ENCODE results near the gene BRAT1.
A peak's percentile ranks its signal among the peaks of the same experiment; 100 is the strongest.

The BRAT1 gene

DNA sequence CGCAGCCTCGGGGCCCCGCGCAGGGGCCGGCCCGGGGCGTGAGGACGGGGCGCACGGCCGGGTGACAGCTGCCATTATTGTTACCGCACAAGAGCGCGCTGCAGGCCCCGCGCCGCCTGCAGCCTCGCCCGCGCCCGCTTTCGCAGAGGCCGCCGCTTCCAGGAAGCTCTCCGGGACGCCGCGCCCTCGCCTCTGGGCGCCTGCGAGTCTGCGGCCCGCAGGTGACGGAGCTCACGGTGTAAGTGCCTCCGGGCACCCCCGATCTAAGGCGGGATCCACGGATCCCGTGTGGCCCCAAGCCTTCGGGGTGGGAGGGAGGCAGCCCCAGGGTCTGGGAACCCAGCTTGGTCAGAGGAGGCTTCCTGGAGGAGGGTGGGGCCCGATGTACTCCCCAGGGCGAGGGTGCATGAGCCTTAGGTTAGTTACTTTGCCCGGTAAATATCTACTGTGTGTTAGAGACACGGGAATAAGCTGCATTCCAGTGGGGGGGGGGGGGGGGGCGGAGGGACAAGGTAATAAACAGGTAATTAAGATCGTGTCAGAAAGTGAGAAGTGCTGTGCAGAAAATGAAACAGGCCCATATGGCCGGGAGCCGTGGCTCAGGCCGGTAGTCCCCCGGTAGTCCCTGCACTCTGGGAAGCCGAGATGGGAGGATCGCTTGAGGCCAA is 4.1 kb upstream of the BRAT1 start:
- no peak for DNase-seq

DNA sequence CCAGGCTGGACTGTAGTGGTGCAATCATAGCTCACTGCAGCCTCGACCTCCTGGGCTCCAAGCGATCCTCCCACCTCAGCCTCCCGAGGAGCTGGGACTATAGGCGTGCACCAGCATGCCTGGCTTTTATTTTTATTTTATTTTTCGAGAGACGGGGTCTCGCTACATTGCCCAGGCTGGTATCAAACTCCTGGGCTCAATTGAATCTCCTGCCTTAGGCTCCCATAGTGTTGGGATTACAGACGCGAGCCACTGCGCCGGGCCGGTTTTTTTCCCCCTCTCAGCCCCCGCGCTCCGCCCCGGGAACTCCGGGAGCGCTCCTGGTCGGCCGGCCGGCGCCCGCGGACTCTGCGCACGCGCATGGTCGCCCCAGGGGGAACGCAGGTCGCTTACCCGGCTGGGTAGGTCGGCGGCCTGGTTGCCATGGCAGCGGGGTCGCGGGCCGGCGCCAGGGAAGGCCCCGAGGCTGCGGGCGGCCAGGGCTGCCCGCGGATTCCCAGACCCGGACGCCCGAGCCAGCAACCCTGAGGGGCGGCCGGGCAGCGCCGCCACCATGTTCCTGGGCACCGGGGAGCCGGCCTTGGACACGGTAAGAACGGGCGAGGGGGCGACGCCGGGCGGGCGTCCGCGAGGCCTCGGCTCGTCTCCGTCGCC is 3.4 kb upstream of the BRAT1 start, which contains the start of gene IQCE:
Gene IQCE (plus strand): TSS at position 351 of the 654 bp plus-strand sequence. CDS start 203 bp downstream, at position 554.
- DNase-seq: peak; percentile 92 to 96 (median 95)

DNA sequence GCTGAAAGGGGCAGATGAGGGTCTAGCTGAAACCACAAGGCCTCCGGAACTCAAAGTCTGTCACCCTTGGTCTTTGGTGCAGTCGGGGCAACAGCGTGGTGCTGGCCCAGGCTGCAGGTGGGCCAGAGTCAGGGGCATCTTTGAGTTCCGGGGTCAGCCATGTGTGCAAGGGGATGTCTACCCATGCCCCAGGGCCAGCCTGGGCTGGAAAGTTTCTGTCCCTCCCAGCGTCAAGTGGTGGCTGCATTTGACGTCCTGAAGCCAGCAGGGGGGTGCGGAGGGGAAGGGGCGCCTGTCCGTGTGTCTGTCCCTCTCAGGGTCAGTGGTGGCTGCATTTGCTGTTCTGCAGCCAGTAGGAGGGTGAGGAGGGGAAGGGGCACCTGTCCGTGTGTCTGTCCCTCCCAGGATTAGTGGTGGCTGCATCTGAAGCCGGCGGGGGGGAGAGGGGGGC is 638 bp downstream of the BRAT1 start:
- peak in 1 of 3 experiments; percentile 61 for DNase-seq

DNA sequence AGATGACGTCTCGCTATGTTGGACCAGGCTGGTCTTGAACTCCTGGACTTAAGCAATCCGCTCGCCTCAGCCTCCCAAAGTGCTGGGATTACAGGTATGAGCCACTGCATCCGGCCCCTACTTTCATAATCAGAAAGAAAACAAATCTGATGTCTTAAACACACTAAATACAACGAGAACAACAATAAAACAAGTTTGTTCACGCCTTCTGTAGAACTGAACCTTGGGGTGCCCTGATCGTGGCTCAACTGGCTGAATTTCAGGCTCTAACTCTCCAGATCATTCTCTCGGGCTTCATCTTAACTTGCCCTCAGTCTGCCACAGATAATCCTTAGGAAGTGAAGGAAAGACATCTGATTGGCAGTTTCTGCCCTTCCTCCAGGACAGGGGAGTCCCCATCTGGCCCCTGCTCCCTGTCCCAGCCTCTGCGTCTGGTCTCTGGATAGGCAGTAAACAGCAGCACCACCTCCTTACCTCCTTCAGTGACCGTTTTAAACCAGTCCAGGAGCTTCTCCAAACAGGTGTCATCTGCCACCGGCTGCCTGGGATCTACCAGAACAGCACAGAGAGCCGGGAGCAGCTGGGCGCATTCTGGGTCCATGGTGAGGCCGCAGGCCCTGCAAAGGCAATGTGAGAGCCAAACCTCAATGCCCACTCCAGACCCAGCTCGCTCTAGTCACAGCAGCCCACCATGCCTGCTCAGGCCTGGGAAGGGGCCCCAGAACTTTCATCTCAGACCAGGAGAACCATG is 1.3 kb downstream of the BRAT1 start:
- peak in 1 of 3 experiments; percentile 20 for DNase-seq

DNA sequence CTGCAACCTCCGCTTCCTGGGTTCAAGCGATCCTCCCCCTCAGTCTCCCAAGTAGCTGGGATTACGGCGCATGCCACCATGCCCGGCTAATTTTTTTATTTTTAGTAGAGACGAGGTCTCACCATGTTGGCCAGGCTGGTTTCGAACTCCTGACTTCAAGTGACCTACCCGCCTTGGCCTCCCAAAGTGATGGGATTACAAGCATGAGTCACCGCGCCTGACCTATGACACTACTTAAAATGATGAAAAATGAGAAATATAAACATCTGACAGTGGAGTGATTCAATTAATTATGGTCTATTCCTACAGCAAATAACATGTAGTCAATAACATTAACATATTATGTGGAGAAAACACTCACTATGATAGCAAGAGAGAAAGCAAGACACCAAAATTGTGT is 2.2 kb downstream of the BRAT1 start:
- DNase-seq: no peak

DNA sequence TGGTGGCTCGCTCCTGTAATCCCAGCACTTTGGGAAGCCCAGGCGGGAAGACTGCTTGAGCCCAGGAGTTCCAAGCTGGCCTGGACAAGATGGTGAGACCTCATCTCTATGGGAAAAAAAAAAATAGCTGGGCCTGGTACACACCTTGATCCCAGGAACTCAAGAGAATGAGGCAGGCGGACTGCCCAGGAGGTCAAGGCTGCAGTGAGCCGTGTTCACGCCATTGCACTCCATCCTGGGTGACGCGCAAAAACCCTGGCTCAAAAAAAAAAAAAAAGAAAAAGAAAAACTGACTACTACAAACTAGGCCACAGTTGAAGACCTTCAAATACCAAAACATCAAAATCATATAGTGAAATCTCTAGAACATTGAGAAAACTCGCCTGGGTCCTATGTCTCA is 3.9 kb downstream of the BRAT1 start:
- DNase-seq: no peak

DNA sequence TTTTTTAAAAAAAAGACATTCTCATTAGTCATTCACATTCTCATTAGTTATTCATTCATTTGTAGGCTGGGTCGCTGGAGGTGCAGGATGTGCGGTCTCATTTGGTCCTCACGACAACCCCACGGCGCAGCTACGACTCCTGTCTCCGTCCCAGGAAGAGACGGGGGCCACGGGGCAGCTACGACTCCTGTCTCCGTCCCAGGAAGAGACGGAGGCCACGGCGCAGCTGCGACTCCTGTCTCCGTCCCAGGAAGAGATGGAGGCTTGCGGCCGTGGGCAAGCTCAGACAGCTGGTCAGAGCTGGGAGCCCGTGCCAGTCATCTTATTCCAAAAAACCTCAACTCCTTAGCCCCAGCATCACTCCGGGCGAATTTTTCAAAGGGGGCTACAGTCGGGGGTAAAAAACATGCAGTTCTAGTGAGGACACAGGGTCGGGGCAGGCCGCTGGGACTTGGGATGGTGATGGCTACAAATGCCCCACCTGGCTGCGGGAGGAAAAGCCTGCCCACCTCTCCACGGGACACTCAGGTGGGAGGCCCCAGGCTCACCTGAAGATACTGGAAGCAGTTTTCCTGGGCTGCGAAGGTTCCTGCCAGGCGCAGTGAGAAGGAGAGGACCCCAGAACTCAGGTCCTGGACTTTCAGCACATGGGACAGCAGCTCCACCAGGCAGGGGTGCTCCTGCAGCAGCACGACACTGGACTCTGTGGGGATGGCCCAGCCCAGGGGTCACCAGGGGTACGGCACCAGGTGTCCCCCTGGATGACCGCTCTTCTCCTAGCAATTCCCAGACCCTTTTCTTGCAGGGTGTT is 8.3 kb downstream of the BRAT1 start:
- DNase-seq: no peak

DNA sequence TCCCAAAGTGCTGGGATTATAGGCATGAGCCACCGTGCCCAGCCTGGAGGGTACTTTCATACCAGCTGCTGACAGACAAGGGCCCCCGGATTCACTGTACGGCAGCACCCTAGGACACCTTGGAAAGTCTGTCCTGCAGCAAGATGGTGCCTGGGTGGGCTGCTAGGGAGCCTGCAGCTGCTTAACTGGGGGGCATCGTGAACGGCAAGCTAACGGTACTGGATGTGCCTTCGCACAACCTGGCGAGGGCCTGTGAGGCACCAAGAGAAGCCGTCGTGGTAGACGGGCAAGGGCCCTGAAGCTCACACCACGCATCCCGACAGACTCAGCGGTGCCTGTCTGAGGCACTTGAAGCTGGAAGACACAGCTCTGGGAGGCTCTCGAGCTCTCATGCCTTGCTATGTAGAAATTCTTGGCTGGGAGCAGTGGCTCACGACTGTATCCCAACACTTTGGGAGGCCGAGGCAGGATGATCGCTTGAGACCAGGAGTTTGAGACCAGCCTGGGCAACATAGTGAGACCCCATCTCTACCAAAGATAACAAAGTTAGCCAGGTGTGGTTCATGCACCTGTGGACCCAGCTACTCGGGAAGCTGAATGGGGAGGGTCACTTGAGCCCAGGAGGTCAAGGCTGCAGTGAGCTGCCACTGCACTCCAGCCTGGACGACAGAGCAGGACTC is 9.4 kb downstream of the BRAT1 start:
- no peak for DNase-seq

DNA sequence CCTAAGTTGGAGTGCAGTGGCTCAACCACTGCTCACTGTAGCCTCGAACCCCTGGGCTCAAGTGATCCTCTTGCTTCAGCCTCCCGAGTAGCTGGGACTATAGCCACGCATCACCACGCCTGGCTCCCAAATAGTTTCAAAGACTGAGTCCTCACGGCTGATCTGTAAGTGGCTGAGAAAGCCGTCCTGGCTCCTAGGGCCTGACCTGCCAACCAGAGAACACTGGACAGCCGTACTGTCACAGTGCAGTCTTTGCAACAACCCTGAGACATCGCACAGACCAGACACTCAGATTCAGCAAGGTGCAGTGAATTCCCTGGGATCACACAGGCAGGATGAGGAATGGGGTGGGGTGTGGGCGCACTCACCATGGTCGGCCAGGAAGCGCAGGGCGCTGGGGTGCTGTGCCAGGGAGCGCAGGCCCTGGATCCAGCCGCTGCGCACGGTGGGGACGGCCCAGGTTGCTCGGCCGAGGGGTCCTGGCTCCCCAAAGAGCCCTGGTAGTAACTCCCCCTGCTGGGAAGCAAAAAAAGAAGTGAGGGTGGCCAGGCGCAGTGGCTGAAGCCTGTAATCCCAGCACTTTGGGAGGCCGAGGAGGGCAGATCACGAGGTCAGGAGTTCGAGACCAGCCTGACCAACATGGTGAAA is 10.7 kb downstream of the BRAT1 start:
- DNase-seq: no peak

DNA sequence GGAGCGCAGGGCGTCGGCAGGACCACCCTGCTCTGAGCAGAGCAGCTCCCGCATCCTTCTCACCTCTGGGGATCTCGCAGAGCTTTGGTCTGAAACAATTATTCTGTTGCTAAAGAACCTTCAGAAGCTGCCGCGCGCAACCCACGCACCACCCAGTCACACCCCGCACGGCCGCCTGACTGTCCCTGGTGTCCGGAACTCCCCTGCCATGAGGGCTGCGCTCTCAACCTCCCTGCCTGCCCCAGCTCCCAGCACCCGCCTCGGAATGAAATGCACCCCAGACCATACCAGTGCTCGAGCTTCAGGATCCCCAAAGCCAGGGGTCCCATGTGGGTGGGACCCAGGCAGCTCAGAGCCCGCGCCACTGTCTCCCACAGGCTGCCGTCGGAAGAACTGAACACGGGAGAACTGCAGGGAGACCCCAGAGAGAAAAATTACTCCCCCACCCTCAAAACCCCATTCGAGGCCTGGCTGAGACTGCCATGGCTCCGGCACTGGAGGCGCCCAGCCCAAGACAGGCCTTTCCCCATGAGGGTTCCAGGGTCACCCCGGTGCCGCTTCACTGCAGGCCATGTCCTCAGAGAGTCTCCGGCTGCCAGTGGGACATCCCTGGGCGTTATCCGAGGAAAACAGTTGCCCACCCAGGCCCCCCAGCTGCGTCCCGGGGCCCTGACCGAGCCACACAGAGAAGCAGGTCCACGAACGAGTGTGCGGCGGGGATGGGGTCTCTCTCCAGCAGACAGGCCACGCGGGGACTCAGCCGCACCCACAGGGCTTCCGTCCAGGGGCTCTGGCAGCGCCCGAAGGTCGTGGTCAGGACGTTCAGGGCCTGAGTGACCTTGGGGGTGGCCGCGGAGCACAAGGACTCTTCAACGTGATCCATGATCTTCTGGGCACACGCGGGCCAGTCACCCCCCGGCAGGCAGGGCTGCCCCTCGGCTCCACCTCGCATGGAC is 12.1 kb downstream of the BRAT1 start:
- DNase-seq: no peak

DNA sequence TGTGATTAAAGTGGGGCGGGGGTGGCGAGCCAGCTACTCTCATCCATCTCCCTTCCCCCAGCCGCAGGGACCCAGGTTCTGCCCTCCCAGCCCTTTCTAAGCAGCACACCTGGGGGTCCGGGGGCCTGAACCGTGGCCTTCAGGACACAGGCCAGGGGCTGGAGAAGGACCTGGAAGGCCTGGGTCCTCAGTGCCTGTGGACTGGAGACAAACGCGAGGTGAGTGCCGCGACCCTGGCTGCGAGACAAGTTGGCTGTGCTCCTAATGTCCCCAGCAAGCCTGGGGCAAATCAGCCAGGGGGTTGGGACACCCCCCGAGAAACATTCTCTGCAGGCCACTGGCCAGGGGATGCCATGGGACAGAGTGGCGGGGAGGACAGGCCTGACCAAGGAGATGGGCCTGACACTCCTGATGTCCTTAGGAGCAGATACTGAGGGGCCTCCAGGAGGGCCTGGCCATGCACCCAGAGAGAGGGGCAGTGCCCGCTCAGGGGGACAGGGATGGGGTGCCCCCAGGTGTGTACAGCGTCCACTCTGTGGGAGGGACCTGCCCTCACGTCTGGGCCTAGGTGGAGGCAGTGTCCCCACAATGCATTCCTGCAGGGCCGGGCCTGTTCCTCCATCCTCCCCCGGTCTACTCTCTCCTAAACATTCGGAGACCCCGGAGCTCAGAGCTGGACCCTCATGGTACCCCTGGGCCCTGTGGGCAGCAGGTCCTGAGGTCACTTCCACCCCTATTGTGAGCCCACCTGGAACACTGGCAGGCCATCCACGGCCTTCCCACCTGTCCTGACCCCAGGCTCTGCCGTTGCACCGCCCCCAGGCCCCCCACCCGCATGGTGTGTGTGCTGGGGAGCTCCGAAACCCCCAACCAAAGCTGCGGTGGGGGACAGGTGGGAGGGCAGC is 13.1 kb downstream of the BRAT1 start:
- no peak for DNase-seq

DNA sequence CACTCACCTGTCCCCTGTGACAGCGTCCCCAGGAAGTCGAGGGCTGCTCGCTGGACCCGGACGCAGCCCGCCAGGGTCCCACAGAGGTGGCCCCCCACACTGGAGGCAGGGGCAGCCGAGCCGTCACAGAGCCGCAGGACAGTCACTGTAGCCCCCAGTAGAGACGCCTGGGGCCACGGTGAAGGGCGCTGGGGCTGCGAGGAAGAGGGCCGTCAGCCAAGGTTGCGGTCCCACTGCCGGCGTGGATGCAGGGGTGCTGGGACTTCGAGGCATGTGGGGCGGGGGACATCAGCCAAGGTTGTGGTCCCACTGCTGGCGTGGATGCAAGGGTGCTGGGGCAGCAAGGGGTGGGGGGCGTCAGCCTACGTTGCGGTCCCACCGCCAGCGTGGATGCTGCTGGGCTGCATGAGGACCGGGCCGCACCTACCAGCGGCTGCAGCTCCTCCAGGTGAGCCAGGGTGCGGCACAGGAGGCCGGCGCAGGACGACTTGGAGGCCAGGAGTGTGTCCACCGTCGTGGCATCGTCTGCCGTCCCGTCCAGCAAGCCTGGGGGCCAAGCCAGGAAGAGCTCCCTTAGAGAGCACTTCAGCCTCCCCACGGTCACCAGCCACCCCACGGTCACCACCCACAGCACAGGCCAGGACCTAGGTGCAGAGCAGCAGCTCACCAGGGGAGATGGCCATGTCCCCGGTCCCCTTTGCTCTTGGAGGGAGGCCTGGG is 13.9 kb downstream of the BRAT1 start:
- DNase-seq: no peak

DNA sequence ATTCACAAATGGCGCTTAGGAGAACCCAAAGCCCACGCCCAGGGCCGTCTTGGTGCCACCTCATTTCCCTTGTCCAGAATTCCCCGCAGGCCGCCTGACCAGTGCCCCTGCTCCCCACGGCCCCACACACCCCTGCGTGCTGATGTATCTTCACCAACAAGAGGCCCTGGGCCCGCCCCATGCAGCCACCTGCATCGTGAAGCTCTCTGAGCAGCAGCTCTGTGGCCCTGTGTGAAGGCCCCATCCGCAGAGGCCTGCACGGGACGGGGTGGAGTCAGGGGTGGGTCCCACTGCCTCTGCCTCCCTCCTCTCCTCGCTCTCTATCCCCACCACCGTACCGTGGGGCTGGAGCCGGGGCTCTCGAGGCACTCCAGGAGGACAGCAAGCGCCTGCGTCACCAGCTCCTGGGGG is 14.7 kb downstream of the BRAT1 start:
- DNase-seq: no peak

DNA sequence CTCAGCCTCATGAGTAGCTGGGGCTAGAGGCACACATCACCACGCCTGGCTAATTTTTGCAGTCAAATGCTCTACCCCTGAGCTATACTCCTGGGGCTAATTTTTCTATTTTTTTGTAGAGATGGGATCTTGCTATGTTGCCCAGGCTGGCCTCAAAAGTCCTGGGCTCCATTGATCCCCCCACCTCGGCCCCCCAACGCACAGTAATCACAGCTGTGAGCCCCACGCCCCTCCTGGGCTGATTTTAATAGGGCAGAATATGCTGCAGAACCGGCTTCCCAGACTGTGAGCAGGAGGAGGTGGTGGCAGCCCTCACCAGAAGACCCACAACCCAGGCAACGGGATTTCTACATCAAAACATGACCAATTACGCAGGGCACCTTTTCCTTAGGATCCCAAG is 15.2 kb downstream of the BRAT1 start:
- DNase-seq: no peak

DNA sequence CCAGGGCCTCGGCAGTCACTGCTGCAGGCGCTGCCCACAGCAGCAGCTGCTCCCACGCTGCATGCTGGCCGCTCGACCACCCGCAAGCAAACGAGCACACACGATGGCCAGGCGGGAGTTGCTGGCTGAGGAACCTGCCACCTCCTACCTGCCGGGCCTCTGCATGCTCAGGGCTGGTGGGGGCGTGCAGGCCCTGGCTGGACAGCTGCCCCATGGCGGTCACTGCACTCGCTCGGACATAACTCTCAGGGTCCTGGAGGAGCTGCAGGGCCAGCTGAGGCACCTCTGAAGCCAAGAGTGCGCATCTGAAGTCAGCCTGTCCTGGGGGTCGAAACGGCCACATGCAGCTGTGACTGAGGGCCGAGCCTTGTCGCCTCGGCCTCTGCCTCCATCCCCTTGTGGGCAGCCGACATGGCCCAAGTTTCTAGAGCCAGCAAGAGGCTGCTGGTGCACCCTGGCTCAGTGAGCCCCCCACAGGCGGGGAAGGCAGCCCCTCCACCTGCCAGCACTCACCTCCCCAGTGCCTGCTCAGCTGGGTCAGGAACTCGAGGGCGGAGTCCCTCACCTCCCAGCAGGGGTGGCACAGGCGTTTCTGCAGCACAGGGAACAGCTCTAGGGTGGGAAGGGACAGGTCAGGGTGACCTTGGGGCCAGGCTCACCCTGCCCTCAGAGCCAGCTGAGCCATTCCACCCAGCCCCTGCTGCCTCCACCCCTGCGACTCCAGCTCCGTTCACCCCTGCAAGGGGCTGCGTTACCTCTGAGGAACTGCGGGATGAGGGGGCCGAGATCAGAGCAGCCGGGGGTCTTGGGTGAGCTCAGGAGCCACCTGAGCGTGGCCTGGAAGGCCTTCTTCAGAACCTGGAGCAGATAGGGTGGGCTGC is 16.1 kb downstream of the BRAT1 start:
- no peak for DNase-seq

DNA sequence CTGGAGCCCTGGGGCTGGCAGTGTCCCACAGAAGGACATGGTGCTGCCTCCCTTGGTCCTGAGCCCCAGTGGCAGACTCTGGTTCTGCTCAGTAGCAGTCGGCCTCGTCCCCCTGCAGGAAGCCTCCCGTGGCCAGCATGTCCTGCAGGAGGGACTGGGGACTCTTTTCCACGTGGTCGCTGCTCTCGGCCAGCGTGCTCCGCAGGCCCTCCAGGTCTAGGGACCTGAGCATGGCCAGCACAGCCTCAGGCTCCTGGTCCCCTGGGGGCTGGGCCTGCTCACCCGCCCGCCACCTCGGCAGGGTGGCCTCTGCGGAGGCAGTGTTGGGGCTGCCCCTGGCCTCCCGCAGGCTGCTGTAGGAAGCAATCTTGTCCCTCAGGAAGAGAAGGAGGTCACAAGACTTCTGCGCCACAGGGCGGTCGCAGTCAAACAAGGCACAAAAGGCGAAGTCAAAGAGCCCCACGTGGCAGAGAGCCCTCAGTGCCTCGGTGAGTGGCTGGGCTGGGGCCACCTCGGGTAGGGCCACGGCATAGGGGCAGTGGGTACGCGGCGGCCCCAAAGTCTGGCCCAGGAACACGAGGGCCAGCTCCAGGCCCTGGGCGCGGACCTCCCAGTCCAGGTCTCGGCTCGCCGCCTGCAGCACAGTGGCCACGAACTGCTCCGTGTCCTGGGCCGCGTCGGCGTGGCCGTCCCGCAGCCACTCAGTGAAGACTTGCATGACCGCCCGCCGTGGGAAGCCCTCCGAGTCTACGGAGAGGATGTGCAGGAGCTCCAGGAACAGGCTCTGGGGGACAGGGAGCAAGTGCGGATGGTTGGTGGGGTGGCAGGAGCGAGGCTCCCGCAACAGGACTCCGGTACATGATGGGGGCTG is 17.1 kb downstream of the BRAT1 start:
- no peak for DNase-seq

All from NCI-H1417 (cell line).